Measurements from ENCODE around the gene ZNF22. TPM values are rescaled to one million over a fixed set of nuclear protein-coding genes. Genes with fewer than 3 reads are reported as not detected.

Gene ZNF22
- total RNA-seq, 1 donor from 2014 or later = 1.6 TPM

DNA sequence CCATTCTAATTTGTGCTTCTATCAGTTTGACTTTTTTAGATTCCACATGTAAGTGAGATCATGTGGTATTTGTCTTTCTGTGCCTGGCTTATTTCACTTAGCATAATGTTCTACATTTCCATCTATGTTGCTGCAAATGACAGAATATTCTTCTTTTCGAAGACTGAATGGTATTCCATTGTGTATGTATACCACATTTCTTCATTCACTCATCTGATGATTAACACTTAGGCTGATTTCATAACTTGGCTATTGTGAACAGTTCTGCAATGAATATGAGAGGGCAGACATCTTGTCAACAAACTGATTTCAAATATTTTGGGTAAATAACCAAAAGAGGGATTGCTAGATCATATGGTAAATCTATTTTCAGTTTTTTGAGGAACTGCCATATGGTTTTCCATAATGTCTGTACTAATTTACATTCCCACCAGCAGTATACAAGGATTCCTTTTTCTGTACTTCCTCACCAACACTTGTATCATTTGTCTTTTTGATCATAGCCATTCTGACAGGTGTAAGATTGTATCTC is 52.9 kb downstream of the ZNF22 start:
- intact Hi-C loops (cut with DNase I) = no loop called here
- no peaks in the 10 kb centered on the region for H3K4me1 ChIP-seq
- no peaks in the 10 kb centered on the region for H3K9me3 ChIP-seq
- no peak overlapping the region for H3K4me3 ChIP-seq
- TF ChIP-seq, protein P1, sequence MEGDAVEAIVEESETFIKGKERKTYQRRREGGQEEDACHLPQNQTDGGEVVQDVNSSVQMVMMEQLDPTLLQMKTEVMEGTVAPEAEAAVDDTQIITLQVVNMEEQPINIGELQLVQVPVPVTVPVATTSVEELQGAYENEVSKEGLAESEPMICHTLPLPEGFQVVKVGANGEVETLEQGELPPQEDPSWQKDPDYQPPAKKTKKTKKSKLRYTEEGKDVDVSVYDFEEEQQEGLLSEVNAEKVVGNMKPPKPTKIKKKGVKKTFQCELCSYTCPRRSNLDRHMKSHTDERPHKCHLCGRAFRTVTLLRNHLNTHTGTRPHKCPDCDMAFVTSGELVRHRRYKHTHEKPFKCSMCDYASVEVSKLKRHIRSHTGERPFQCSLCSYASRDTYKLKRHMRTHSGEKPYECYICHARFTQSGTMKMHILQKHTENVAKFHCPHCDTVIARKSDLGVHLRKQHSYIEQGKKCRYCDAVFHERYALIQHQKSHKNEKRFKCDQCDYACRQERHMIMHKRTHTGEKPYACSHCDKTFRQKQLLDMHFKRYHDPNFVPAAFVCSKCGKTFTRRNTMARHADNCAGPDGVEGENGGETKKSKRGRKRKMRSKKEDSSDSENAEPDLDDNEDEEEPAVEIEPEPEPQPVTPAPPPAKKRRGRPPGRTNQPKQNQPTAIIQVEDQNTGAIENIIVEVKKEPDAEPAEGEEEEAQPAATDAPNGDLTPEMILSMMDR (IDR thresholded peaks at IDR 0.05) = no peak
- no peak overlapping the region for H3K27ac ChIP-seq
- DNase-seq (ENCODE audit: low spot score in 2 of 2) = no peak
- no peaks in the 10 kb centered on the region for H3K27me3 ChIP-seq
- no peaks in the 10 kb centered on the region for H3K36me3 ChIP-seq

Other genes with a start within 250 kb of the ZNF22 start
- gene TMEM72, start 89.6 kb upstream of the ZNF22 start, total RNA-seq = not detected
- gene RASSF4, start 41.1 kb upstream of the ZNF22 start, total RNA-seq = 40.0 TPM
- 309 TPM for gene DEPP1, start 22.1 kb upstream of the ZNF22 start, total RNA-seq